SK-N-SH (cell line): ENCODE data around the gene MED8.

Experiments used
- CTCF ChIP-seq: fragments of 200-600 bp; sonication (generic); IDR thresholded peaks from 2 replicates; pipeline ENCODE4 v1.6.1; 2017; ENCODE audit warnings: antibody characterized with exemption, mild to moderate bottlenecking, moderate library complexity
- GABPA ChIP-seq: IDR thresholded peaks from 2 replicates; pipeline ENCODE4 v1.4.0; 2012; ENCODE audit warnings: low read depth, mild to moderate bottlenecking
- GATA2 ChIP-seq: sonication (generic); formaldehyde crosslinking; IDR thresholded peaks from 2 replicates; pipeline ENCODE4 v1.5.0; 2020; ENCODE audit warnings: mild to moderate bottlenecking, missing genetic modification reagents
- JUND ChIP-seq: IDR thresholded peaks from 2 replicates; pipeline ENCODE4 v1.4.0; 2012
- MEF2A ChIP-seq: IDR thresholded peaks from 2 replicates; pipeline ENCODE4 v1.4.0; 2012; ENCODE audit warnings: low read depth, borderline replicate concordance
- POLR2AphosphoS5 ChIP-seq: IDR thresholded peaks from 2 replicates; pipeline ENCODE4 v1.6.1; 2012; ENCODE audit warnings: low read depth, low read length
- REST ChIP-seq: IDR thresholded peaks from 2 replicates; pipeline ENCODE4 v1.6.1; 2012; ENCODE audit warnings: mild to moderate bottlenecking, low read depth, low read length, moderate library complexity
- TEAD4 ChIP-seq: IDR thresholded peaks from 2 replicates; pipeline ENCODE4 v1.4.0; 2012; ENCODE audit warnings: mild to moderate bottlenecking, borderline replicate concordance; ENCODE audit not compliant: insufficient read depth
- USF1 ChIP-seq: IDR thresholded peaks from 2 replicates; pipeline ENCODE4 v1.4.0; 2012; ENCODE audit warnings: low read depth, borderline replicate concordance

GRCh38 chr1:43387976-43388599 is 1.5 kb downstream of the MED8 start:
- no peak for TF ChIP-seq GABPA
- no peak for TF ChIP-seq CTCF
- TF ChIP-seq JUND: no peak
- no peak for TF ChIP-seq POLR2AphosphoS5
- TF ChIP-seq MEF2A: no peak
- no peak for TF ChIP-seq GATA2 (CRISPR knock-in tag)
- no peak for TF ChIP-seq USF1
- no peak for TF ChIP-seq TEAD4
- no peak for TF ChIP-seq REST
